GM21367 (cell line): ENCODE measurements around the gene PRICKLE2.

Source experiments
- ATAC-seq: cut with Tn5 transposase; IDR thresholded peaks from one replicate; pipeline ENCODE4 v1.9.1; 2021; ENCODE audit not compliant: unreplicated experiment

The PRICKLE2 gene

DNA sequence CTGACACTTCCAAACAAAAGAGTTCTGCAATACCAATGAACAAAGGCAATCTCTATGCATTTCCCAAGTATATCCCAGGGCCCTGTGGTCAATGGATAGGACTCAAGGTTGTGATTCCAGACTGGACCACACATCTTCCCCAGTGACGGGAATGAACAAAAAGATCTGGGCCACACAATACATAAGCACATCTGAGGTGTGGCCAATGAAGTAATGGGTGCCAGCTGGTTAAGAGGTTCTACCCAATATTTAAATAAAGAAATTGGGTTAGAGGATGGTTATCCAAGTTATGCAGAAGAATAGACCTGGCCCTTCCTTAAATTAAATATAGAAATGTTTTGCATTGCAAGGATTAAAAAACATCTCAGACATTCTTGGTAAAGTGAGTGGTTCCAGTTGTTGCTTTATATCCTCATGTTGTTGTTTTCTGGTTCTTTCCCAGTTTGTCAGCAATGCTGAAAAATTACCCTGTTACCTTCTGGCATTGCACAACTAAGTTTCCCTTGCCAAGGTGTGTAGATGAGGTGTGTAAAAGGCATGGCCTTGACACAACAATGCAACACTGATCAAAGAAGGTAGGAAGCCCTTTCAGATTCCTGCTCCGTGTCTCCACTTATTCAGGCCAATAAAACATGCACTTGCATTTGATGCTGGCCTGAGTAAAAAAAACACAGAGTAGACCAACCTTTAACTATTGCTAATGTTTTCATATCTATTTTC, 86.5 kb downstream of the PRICKLE2 start:
- no peak for ATAC-seq

DNA sequence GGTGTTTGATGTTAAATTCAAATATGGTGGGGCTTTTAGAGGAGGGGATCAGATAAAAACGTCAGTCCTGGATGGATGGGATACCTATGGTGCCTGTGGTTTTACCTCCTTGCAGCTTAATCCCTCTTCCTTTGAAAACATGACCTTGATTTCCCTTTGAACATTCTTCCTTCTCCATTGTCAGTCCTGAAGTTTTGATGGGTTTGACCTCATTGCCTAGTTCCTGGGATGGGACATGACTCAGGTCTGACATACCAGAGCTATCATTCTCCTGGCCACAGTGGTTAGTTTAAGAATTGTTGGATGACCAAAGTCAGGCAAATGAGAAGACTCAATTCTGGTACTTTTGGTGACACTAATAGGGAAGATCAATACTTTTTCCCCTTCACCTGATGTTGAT, 87.2 kb downstream of the PRICKLE2 start:
- ATAC-seq, result no peak

- ATAC-seq, result no peak
Observed at GRCh38 chr3:64134882-64135281, 90.4 kb downstream of the PRICKLE2 start.

GRCh38 chr3:64133987-64134386, 91.3 kb downstream of the PRICKLE2 start:
- ATAC-seq, result no peak

DNA sequence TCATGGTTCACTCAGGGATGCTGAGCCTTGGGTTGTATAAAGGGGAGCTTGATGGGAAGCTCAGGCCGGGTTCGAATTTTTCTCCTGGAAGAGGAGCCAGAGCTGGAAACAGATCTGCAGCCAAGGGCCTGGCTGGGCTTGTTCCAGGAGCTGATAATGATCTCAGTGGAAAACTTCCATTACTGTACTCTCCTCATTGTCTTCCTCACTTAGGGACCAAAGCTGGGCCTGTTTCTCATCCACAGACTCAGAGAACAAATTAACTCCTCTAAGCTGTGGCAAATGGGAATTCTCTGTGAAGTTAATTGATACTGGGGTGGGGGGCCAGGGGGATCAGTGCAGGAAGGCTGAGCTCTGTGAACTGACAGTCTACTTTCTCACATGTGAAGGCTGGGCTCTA, 92.0 kb downstream of the PRICKLE2 start:
- no peak for ATAC-seq

GRCh38 chr3:64131725-64132469, 93.4 kb downstream of the PRICKLE2 start:
- no peak for ATAC-seq

- no peak for ATAC-seq
Observed at GRCh38 chr3:64130436-64130835, 94.8 kb downstream of the PRICKLE2 start.

- ATAC-seq, result no peak
Observed at GRCh38 chr3:64129581-64129980, 95.7 kb downstream of the PRICKLE2 start.

DNA sequence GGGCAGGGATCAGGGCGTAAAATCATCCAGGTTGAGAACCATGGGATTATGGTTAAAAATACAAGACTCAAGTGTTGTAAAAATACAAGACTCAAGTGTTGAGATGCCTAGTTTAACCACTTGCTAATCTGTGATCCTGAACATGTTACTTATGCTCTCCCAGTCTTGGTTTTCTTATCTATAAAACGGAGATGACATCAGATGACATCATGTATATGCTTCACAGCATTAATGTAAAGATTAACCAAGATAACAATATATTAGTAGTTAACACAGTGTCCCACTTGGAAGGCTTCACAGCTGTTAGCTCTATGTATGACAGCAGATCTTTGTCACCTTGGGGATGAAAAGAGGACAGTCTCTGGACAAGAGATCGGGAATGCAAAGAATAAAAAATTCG, 96.2 kb downstream of the PRICKLE2 start:
- no peak for ATAC-seq

DNA sequence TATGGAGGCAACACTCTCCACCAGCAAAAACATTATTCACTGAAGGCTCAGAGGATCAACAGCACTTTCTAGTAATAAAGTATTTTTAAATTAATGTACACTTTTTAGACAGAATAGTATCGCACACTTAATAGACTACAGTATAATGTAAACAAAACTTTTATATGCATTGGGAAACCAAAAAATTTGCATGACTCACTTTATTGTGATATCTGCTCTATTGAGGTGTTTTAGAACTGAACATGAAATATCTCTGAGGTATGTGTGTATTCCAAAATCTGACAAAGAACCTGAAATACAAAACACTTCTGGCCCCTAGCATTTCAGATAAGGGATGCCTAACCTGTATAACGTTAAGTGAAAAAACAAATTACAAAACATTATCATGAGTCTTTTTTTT, 99.7 kb downstream of the PRICKLE2 start:
- no peak for ATAC-seq

GRCh38 chr3:64123931-64124330, 101.3 kb downstream of the PRICKLE2 start:
- ATAC-seq, result no peak

DNA sequence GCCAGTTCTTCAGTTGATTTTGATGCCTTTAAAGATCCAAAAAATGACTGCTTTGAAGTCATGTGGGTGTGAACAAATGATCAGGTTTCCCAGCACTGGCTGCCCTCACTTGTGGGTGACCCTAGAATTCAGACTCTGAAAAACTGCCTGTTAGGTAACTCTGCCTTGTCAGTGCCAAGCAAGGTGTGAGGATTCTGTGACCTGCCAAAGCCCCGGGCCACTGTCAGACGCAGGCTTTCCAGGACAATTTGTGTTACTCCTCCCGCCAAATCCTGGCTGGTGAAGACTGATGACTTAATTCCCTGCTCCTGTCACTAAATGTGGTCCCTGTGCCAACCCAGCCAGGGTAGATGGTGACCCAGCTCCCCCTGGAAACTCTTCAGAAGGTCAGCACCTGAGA, 102.8 kb downstream of the PRICKLE2 start:
- ATAC-seq, result no peak

GRCh38 chr3:64121750-64122311, 103.4 kb downstream of the PRICKLE2 start:
- no peak for ATAC-seq

GRCh38 chr3:64120876-64121275, 104.4 kb downstream of the PRICKLE2 start:
- no peak for ATAC-seq

DNA sequence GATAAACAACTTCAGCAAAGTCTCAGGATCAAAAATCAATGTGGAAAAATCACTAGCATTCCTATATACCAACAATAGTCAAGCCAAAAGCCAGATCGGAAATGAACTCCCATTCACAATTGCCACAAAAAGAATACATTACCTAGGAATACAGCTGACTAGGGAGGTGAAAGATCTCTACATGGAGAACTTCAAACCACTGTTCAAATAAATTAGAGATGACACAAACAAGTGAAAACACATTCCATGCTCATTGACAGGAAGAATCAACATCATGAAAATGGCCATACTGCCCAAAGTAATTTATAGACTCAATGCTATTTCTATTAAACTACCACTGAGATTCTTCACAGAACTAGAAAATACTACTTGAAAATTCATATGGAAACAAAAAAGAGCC, 107.8 kb downstream of the PRICKLE2 start:
- no peak for ATAC-seq

DNA sequence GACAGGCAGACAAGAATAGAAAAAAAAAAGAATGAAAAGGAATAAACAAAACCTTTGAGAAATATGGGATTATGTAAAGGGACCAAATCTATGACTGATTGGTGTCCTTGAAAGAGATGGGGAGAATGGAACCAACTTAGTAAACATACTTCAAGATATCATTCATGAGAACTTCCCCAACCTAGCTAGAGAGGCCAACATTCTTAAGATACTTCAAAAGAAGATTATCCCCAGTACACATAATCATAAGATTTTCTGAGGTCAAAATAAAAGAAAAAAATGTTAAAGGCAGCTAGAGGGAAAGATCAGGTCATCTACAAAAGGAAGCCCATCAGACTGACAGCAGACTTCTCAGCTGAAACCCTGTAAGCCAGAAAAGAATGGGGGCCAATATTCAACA, 110.6 kb downstream of the PRICKLE2 start:
- no peak for ATAC-seq

GRCh38 chr3:64111872-64112271, 113.4 kb downstream of the PRICKLE2 start:
- ATAC-seq, result no peak

DNA sequence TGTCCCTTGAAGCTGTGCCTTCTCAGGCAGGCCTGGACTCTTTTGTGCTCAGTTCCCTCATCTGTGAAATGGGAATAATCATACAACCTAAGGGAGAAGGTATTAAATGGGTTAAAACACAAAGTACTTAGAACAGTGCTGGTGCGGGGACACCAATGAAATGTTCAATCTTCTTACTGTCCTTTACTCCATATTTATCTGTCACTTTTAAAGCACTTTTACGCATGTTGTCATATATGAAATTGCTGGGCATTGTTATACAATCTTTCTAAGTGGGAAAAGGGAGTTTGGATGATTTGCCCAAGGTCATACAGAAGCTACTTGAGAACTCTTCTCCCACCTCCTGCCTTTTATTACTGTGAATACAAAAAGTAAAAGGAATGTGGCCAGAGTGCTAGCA, 114.2 kb downstream of the PRICKLE2 start:
- ATAC-seq, result no peak

- no peak for ATAC-seq
Observed at GRCh38 chr3:64110071-64110470, 115.2 kb downstream of the PRICKLE2 start.

DNA sequence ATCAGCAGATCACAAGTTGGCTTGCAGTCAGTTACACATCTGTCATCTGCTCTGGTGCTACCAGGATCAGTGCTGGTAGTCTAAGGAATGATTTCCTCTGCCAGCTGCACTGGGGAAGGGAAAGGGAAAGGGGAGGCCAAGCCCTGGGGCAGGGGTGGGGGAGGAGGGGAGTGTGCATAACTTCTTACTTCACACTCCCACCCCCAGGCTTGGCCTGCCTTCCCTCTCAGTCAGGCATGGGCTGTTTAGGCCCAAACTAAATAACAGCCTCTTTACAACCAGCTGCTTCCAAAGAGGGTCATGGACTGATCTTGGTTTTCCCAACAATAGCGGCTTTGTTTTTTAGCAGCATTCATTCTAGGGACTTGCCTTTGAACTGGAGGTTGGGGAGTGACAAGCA, 115.8 kb downstream of the PRICKLE2 start:
- ATAC-seq, result no peak

GRCh38 chr3:64108784-64109317, 116.4 kb downstream of the PRICKLE2 start:
- no peak for ATAC-seq

GRCh38 chr3:64108231-64108630, 117.0 kb downstream of the PRICKLE2 start:
- ATAC-seq, result no peak
